Esophagus (tissue), 2 donors: ENCODE data around the gene CCDC152. TPM values are rescaled to one million over a fixed set of nuclear protein-coding genes. Genes with fewer than 3 reads are reported as not detected.

Experiments used
- H3K27ac ChIP-seq, 2 donors: one replicate each; pipeline ENCODE4 v1.5.1; 2013; ENCODE audit warnings: low read depth in 2 of 2, mild to moderate bottlenecking in 2 of 2, inconsistent platforms in 1 of 2, low read length in 1 of 2, moderate library complexity in 1 of 2
- H3K27me3 ChIP-seq, 2 donors: one replicate each; pipeline ENCODE4 v1.6.1; 2013; ENCODE audit warnings: low read length in 2 of 2, control low read depth in 1 of 2, mild to moderate bottlenecking in 1 of 2; ENCODE audit not compliant: insufficient read depth in 2 of 2, control insufficient read depth in 1 of 2
- H3K36me3 ChIP-seq, 2 donors: one replicate each; pipeline ENCODE4 v1.6.1; 2013; ENCODE audit warnings: low read length in 1 of 2; ENCODE audit not compliant: control insufficient read depth in 2 of 2, insufficient read depth in 2 of 2
- H3K4me1 ChIP-seq, 2 donors: one replicate each; pipeline ENCODE4 v1.6.1; 2013; ENCODE audit warnings: low read length in 1 of 2; ENCODE audit not compliant: control insufficient read depth in 2 of 2, insufficient read depth in 2 of 2
- H3K4me3 ChIP-seq, 2 donors: one replicate each; pipeline ENCODE4 v1.5.1; 2013; ENCODE audit warnings: low read length in 2 of 2, mild to moderate bottlenecking in 2 of 2, low read depth in 1 of 2, moderate library complexity in 1 of 2
- H3K9me3 ChIP-seq, 2 donors: one replicate each; pipeline ENCODE4 v1.6.1; 2013; ENCODE audit warnings: mild to moderate bottlenecking in 2 of 2, low read depth in 1 of 2, low read length in 1 of 2, moderate library complexity in 1 of 2; ENCODE audit not compliant: control insufficient read depth in 2 of 2, insufficient read depth in 1 of 2
- WGBS, 2 donors: extraction: QIAGEN DNeasy Blood & Tissue Kit; methylation state at CpG; one replicate each; pipeline ENCODE4 v1.1.7; 2013; 5-methylcytosine and 5-hydroxymethylcytosine counted together
- polyA plus RNA-seq, 2 donors: library from polyadenylated mRNA; stranded (reverse); fragments of 200-250 nt; gene quantifications; one replicate each; pipeline ENCODE4 v1.2.3, GENCODE V29; 2013
- donor health status: healthy with polysubstance abuse.
- donor health status: Bipolar disorder and iron deficiency.

The CCDC152 gene
- polyA plus RNA-seq, 2 donors: 0.16 to 0.49 TPM

DNA sequence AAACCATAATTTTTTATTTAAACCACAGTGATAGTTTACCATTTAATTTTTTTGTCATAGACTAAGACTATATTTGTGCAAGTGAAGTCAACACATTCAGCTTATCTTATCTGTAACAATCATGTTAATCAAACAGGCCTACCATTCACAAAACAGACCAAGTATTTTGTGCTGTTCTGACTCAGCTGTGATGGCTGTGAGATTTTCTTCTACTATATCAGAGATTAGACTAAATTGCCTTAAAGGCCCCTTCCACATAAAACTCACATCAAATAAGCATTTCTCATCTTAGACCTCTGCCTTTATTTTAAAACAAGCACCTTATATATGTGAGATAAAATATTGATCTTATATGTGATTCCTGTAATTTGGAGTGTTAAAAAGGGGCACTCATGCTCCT lies 13.4 kb downstream of the CCDC152 start:
- H3K27ac ChIP-seq: no peak overlapping the region
- no peaks in the 10 kb centered on the region for H3K36me3 ChIP-seq
- H3K4me3 ChIP-seq: no peak overlapping the region
- no peaks in the 10 kb centered on the region for H3K9me3 ChIP-seq
- H3K27me3 ChIP-seq: no peaks in the 10 kb centered on the region
- H3K4me1 ChIP-seq: no peaks in the 10 kb centered on the region

DNA sequence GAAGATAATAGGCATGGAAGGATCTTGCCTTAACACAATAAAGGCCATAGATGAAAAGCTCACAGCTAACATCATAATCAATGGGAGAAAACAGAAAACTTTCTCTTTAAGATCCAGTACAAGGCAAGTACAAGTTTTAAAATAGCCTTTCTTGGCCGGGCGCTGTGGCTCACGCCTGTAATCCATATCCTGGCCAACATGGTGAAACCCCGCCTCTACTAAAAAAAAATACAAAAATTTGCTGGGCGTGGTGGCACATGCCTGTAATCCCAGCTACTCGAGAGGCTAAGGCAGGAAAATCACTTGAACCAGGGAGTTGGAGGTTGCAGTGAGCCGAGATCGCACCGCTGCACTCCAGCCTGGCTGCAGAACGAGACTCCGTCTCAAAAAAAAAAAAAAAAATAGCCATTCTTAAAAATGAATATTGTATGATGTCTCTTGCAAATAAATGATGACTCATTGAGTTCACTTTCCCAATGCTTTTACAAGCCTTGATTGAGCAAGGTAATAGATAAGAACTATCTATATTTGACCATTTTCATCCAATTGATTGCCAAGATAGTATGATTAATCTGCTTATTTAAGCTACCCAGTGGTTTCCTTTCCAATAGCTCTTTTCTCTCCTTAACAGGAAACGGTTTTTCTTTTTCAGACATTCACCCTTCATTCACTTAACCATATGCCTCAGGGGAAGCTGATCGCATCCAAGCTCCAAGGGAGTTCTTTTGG lies 15.8 kb downstream of the CCDC152 start:
- Histone ChIP-seq H3K9me3 (no peaks in the 10 kb centered on the region), H3K4me1 (no peaks in the 10 kb centered on the region), H3K4me3 (no peak overlapping the region), H3K36me3 (no peaks in the 10 kb centered on the region), H3K27me3 (no peaks in the 10 kb centered on the region), H3K27ac (no peak overlapping the region)
- WGBS, 2 donors: 33 to 47% methylated on average over 13 of the region's 13 CpGs

DNA sequence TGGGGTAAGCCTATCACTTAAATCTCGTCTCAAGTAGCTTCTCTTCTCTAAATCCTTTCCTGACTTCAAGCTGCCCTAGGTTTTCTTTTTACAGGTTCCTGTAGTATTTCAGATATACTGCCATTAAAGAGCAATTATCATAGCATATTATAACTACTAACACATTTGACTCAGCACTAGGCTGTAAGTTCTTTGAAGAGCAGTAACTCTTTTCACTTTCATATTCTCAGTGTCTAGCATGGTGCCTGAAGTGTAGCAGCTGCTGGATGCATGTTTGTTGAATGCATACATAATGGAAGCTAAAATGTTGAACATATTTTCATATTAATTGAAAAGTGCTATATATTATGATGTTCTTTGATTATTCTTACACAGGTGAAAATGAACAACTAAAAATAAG lies 22.5 kb downstream of the CCDC152 start:
- Histone ChIP-seq H3K27ac (no peak overlapping the region), H3K4me3 (no peak overlapping the region), H3K4me1 (no peaks in the 10 kb centered on the region), H3K9me3 (no peaks in the 10 kb centered on the region), H3K36me3 (no peaks in the 10 kb centered on the region), H3K27me3 (no peaks in the 10 kb centered on the region)
- 78% methylated on average over 1 of the region's 1 CpG for WGBS, 2 donors

DNA sequence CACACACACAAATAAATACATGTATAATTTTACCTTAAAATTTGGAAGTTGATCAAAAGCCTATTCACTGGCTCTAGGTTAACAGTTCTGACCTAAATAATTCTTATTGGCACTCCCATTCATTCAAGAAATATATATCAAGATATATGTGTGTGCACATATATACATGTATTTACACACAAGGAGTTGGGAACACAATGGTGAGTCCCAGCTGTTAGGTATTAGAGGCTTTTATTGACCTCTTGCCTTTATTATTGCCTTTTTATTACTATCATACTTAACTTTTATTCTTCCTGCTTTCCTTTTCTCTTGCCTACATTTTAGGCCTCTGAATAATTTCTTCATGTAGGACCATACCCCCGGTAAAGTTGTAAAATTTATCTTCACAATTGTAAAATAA lies 25.0 kb downstream of the CCDC152 start:
- H3K36me3 ChIP-seq: no peaks in the 10 kb centered on the region
- H3K4me3 ChIP-seq: no peak overlapping the region
- H3K27ac ChIP-seq: no peak overlapping the region
- H3K9me3 ChIP-seq: no peaks in the 10 kb centered on the region
- WGBS, 2 donors: 85 to 92% methylated on average over 1 of the region's 1 CpG
- H3K27me3 ChIP-seq: no peaks in the 10 kb centered on the region
- H3K4me1 ChIP-seq: no peaks in the 10 kb centered on the region

DNA sequence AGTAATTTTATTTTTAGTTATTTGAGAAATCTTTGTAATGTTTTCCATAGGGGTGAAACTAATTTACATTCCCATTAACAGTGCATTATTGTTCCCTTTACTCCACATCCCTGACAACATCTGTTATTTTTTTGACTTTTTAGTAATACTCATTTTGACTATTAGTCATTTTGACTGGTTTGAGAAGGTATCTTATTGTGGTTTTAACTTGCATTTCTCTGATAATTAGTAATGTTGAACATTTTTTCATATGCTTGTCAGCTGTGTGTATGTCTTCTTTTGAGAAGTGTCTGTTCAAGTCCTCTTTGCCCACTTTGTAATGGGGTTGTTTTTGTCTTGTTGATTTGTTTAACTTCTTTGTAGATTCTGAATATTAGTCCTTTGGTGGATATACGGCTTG lies 27.5 kb downstream of the CCDC152 start:
- no peaks in the 10 kb centered on the region for H3K4me1 ChIP-seq
- no peaks in the 10 kb centered on the region for H3K36me3 ChIP-seq
- peaks cover 0 to 3% of the 10 kb centered on the region in 2 donors for H3K9me3 ChIP-seq
- WGBS, 2 donors: 90 to 92% methylated on average over 1 of the region's 1 CpG
- H3K4me3 ChIP-seq: no peak overlapping the region
- H3K27me3 ChIP-seq: no peaks in the 10 kb centered on the region
- no peak overlapping the region for H3K27ac ChIP-seq

DNA sequence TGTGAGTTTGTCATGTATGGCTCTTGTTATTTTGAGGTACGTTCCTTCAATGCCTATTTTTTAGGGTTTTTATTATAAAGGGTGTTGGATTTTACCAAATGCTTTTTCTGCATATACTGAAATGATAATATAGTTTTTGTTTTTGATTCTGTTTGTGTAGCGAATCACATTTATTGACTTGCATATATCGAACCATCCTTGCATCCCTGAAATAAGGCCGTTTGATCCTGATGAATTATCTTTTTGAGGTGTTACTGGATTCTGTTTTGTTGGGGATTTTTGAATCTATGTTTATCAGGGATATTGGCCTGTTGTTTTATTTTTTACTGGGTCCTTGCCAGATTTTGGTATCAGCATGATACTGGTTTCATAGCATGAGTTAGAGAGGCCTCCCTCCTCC lies 29.1 kb downstream of the CCDC152 start:
- no peak overlapping the region for H3K4me3 ChIP-seq
- 93 to 95% methylated on average over 4 of the region's 4 CpGs for WGBS, 2 donors

DNA sequence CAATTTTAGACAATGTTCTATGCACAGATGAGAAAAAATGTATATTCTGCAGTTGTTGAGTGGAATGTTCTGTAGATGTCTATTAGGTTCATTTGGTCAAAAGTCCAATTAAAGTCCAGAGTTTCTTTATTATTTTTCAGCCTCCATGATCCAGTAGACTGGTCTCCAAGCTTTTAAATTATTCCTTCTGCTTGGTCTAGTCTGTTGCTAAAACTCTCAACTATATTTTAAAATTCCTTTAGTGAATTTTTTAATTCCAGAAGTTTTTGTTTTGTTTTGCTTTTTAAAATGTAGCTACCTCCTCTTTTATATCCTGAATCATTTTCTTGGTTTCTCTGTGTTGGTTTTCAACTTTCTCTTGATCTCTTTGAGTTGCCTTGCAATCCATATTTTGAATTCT lies 30.5 kb downstream of the CCDC152 start:
- H3K27ac ChIP-seq: no peak overlapping the region
- no peaks in the 10 kb centered on the region for H3K36me3 ChIP-seq
- H3K9me3 ChIP-seq: peaks cover 0 to 3% of the 10 kb centered on the region in 2 donors
- no peaks in the 10 kb centered on the region for H3K4me1 ChIP-seq
- no peaks in the 10 kb centered on the region for H3K27me3 ChIP-seq
- no peak overlapping the region for H3K4me3 ChIP-seq

More for the DNA sequence above, 29.1 kb downstream of the CCDC152 start:
- no peaks in the 10 kb centered on the region for H3K36me3 ChIP-seq
- H3K27me3 ChIP-seq: no peaks in the 10 kb centered on the region
- no peak overlapping the region for H3K27ac ChIP-seq
- H3K9me3 ChIP-seq: peaks cover 0 to 3% of the 10 kb centered on the region in 2 donors
- H3K4me1 ChIP-seq: no peaks in the 10 kb centered on the region

DNA sequence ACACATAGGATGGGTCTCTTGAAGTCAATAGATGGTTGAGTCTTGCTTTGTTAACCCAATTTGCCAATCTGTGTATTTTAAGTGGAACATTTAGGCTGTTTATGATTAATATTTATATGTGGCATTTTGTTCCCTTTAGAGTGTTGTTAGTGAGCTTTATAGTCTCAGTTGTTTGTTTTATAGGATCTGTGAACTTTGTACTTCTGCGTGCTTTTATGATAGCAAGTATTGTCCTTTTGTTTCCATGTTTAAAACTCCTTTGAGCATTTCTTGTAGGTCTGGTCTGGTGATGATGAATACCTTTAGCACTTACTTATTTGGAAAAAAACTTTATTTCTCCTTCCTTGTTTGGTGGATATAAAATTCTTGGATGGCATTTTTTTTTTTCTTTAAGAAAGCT lies 31.2 kb downstream of the CCDC152 start:
- no peaks in the 10 kb centered on the region for H3K36me3 ChIP-seq
- H3K4me3 ChIP-seq: no peak overlapping the region
- H3K27ac ChIP-seq: no peak overlapping the region
- H3K27me3 ChIP-seq: no peaks in the 10 kb centered on the region
- H3K4me1 ChIP-seq: no peaks in the 10 kb centered on the region
- H3K9me3 ChIP-seq: peaks cover 0 to 3% of the 10 kb centered on the region in 2 donors
- WGBS, 2 donors: 82 to 86% methylated on average over 1 of the region's 1 CpG

DNA sequence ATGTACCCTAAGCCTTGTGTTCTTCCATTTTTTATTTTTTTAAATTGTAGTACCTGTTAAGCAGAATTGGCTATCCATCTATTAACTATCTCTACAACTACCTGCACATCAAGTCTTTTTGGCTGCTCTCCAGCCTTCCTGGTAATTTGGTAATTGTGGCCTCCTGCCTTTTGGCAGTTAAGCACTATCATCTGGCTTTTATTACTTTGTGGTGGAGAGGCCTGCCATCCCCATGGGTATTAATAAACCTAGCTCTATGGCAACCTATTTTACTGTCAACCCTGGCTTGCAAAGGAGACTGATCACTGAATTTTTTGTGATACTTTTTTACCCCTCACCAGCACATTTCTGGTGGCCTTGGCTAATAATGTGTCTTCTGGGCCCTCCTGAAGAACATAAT lies 34.5 kb downstream of the CCDC152 start:
- H3K27me3 ChIP-seq: no peaks in the 10 kb centered on the region
- H3K4me1 ChIP-seq: no peaks in the 10 kb centered on the region
- no peaks in the 10 kb centered on the region for H3K36me3 ChIP-seq
- peaks cover 0 to 3% of the 10 kb centered on the region in 2 donors for H3K9me3 ChIP-seq
- no peak overlapping the region for H3K4me3 ChIP-seq
- no peak overlapping the region for H3K27ac ChIP-seq
